Measurements from ENCODE around the gene POLDIP3.
"Not testable (repeated sequence)": the region's sequence is repeated elsewhere in the genome, so short reads cannot be mapped to it uniquely, and the experiment has no call there.

Gene POLDIP3

GRCh38 chr22:42584364-42584940 is 30.2 kb downstream of the POLDIP3 start:
- no peak for TF ChIP-seq JUND (IDR thresholded peaks at IDR 0.05; ENCODE audit: low read depth)
- in situ Hi-C loops (cut with HindIII; ENCODE audit: low pct_unique_long_range_greater_than_20kb, low sequenced_read_pairs): no loop called here
- DNase-seq (ENCODE audit: low read depth in 1 of 2, low spot score in 1 of 2): no peak

- DNase-seq (ENCODE audit: low read depth in 1 of 2, low spot score in 1 of 2): no peak
- in situ Hi-C loops (cut with HindIII; ENCODE audit: low pct_unique_long_range_greater_than_20kb, low sequenced_read_pairs): no loop called here
- no peak for TF ChIP-seq JUND (IDR thresholded peaks at IDR 0.05; ENCODE audit: low read depth)
Measured at GRCh38 chr22:42582987-42583386, 31.7 kb downstream of the POLDIP3 start.

- peak; percentile 35 to 69 for DNase-seq (ENCODE audit: low read depth in 1 of 2, low spot score in 1 of 2)
- no peak for TF ChIP-seq JUND (IDR thresholded peaks at IDR 0.05; ENCODE audit: low read depth)
- in situ Hi-C loops (cut with HindIII; ENCODE audit: low pct_unique_long_range_greater_than_20kb, low sequenced_read_pairs): no loop called here
Measured at GRCh38 chr22:42581762-42582716, 32.6 kb downstream of the POLDIP3 start.

- in situ Hi-C loops (cut with HindIII; ENCODE audit: low pct_unique_long_range_greater_than_20kb, low sequenced_read_pairs): not testable (repeated sequence)
- peak in 1 of 2 experiments; percentile 28 for DNase-seq (ENCODE audit: low read depth in 1 of 2, low spot score in 1 of 2)
Measured at GRCh38 chr22:42581194-42581761, 33.4 kb downstream of the POLDIP3 start.

GRCh38 chr22:42580040-42580439 is 34.6 kb downstream of the POLDIP3 start:
- in situ Hi-C loops (cut with HindIII; ENCODE audit: low pct_unique_long_range_greater_than_20kb, low sequenced_read_pairs); DNase-seq (ENCODE audit: low read depth in 1 of 2, low spot score in 1 of 2): not testable (repeated sequence)

GRCh38 chr22:42577623-42578240 is 37.0 kb downstream of the POLDIP3 start:
- no peak for DNase-seq (ENCODE audit: low read depth in 1 of 2, low spot score in 1 of 2)
- TF ChIP-seq JUND (IDR thresholded peaks at IDR 0.05; ENCODE audit: low read depth): no peak
- in situ Hi-C loops (cut with HindIII; ENCODE audit: low pct_unique_long_range_greater_than_20kb, low sequenced_read_pairs): no loop called here

GRCh38 chr22:42577141-42577540 is 37.5 kb downstream of the POLDIP3 start:
- in situ Hi-C loops (cut with HindIII; ENCODE audit: low pct_unique_long_range_greater_than_20kb, low sequenced_read_pairs): not testable (repeated sequence)

GRCh38 chr22:42575996-42576574 is 38.6 kb downstream of the POLDIP3 start:
- DNase-seq (ENCODE audit: low read depth in 1 of 2, low spot score in 1 of 2); in situ Hi-C loops (cut with HindIII; ENCODE audit: low pct_unique_long_range_greater_than_20kb, low sequenced_read_pairs): not testable (repeated sequence)

More at GRCh38 chr22:42577141-42577540, 37.5 kb downstream of the POLDIP3 start:
- DNase-seq (ENCODE audit: low read depth in 1 of 2, low spot score in 1 of 2): not testable (repeated sequence)

GRCh38 chr22:42574468-42574867 is 40.2 kb downstream of the POLDIP3 start:
- DNase-seq (ENCODE audit: low read depth in 1 of 2, low spot score in 1 of 2); in situ Hi-C loops (cut with HindIII; ENCODE audit: low pct_unique_long_range_greater_than_20kb, low sequenced_read_pairs): not testable (repeated sequence)

GRCh38 chr22:42574046-42574445 is 40.6 kb downstream of the POLDIP3 start:
- in situ Hi-C loops (cut with HindIII; ENCODE audit: low pct_unique_long_range_greater_than_20kb, low sequenced_read_pairs); DNase-seq (ENCODE audit: low read depth in 1 of 2, low spot score in 1 of 2): not testable (repeated sequence)

GRCh38 chr22:42571068-42571467 is 43.6 kb downstream of the POLDIP3 start:
- DNase-seq (ENCODE audit: low read depth in 1 of 2, low spot score in 1 of 2); in situ Hi-C loops (cut with HindIII; ENCODE audit: low pct_unique_long_range_greater_than_20kb, low sequenced_read_pairs): not testable (repeated sequence)

- DNase-seq (ENCODE audit: low read depth in 1 of 2, low spot score in 1 of 2); in situ Hi-C loops (cut with HindIII; ENCODE audit: low pct_unique_long_range_greater_than_20kb, low sequenced_read_pairs): not testable (repeated sequence)
Measured at GRCh38 chr22:42570580-42570979, 44.1 kb downstream of the POLDIP3 start.

GRCh38 chr22:42567950-42568349 is 46.7 kb downstream of the POLDIP3 start:
- in situ Hi-C loops (cut with HindIII; ENCODE audit: low pct_unique_long_range_greater_than_20kb, low sequenced_read_pairs); DNase-seq (ENCODE audit: low read depth in 1 of 2, low spot score in 1 of 2): not testable (repeated sequence)

All from T47D (cell line).